Measurements from ENCODE around the gene ROPN1B.
A peak's percentile ranks its signal among the peaks of the same experiment; 100 is the strongest.
"Not testable (repeated sequence)": the region's sequence is repeated elsewhere in the genome, so short reads cannot be mapped to it uniquely, and the experiment has no call there.

Gene ROPN1B

GRCh38 chr3:125968701-125969592 is at the start of gene ROPN1B:
TSS of gene ROPN1B (plus strand) at chr3:125969178. CDS start at chr3:125972055, 2,877 bp downstream.
- H3K4me3 ChIP-seq (ENCODE audit: control insufficient read depth, low read depth, low read length); DNase-seq (ENCODE audit: low read depth): not testable (repeated sequence)

GRCh38 chr3:125920191-125920590 is 48.8 kb upstream of the ROPN1B start:
- not testable (repeated sequence) for H3K4me3 ChIP-seq (ENCODE audit: control insufficient read depth, low read depth, low read length)

GRCh38 chr3:125920751-125921279 is 48.2 kb upstream of the ROPN1B start:
- DNase-seq (ENCODE audit: low read depth); H3K4me3 ChIP-seq (ENCODE audit: control insufficient read depth, low read depth, low read length): not testable (repeated sequence)

More at GRCh38 chr3:125920191-125920590, 48.8 kb upstream of the ROPN1B start:
- not testable (repeated sequence) for DNase-seq (ENCODE audit: low read depth)

- TF ChIP-seq CTCF (conservative IDR thresholded peaks at IDR 0.05; ENCODE audit: control insufficient read depth, insufficient read depth, low read depth, low read length): peak; percentile 28
- H3K4me3 ChIP-seq (ENCODE audit: control insufficient read depth, low read depth, low read length): not testable (repeated sequence)
- DNase-seq (ENCODE audit: low read depth): peak; percentile 43
Measured at GRCh38 chr3:125921712-125922111, 47.3 kb upstream of the ROPN1B start.

- DNase-seq (ENCODE audit: low read depth): not testable (repeated sequence)
Measured at GRCh38 chr3:125923324-125924115, 45.5 kb upstream of the ROPN1B start.

GRCh38 chr3:125924276-125924675 is 44.7 kb upstream of the ROPN1B start:
- H3K4me3 ChIP-seq (ENCODE audit: control insufficient read depth, low read depth, low read length); DNase-seq (ENCODE audit: low read depth): not testable (repeated sequence)

More at GRCh38 chr3:125923324-125924115, 45.5 kb upstream of the ROPN1B start:
- not testable (repeated sequence) for H3K4me3 ChIP-seq (ENCODE audit: control insufficient read depth, low read depth, low read length)

GRCh38 chr3:125925727-125926126 is 43.3 kb upstream of the ROPN1B start:
- DNase-seq (ENCODE audit: low read depth); H3K4me3 ChIP-seq (ENCODE audit: control insufficient read depth, low read depth, low read length): not testable (repeated sequence)

- peak; percentile 34 for TF ChIP-seq CTCF (conservative IDR thresholded peaks at IDR 0.05; ENCODE audit: control insufficient read depth, insufficient read depth, low read depth, low read length)
- H3K4me3 ChIP-seq (ENCODE audit: control insufficient read depth, low read depth, low read length): not testable (repeated sequence)
- peak; percentile 30 for DNase-seq (ENCODE audit: low read depth)
Measured at GRCh38 chr3:125928771-125929545, 40.0 kb upstream of the ROPN1B start.

GRCh38 chr3:125929765-125930164 is 39.2 kb upstream of the ROPN1B start:
- not testable (repeated sequence) for H3K4me3 ChIP-seq (ENCODE audit: control insufficient read depth, low read depth, low read length)
- DNase-seq (ENCODE audit: low read depth): peak; percentile 16

GRCh38 chr3:125931355-125931880 is 37.6 kb upstream of the ROPN1B start:
- not testable (repeated sequence) for H3K4me3 ChIP-seq (ENCODE audit: control insufficient read depth, low read depth, low read length); DNase-seq (ENCODE audit: low read depth)

GRCh38 chr3:125933397-125934173 is 35.4 kb upstream of the ROPN1B start:
- peak; percentile 23 for DNase-seq (ENCODE audit: low read depth)
- H3K4me3 ChIP-seq (ENCODE audit: control insufficient read depth, low read depth, low read length): not testable (repeated sequence)

- not testable (repeated sequence) for DNase-seq (ENCODE audit: low read depth); H3K4me3 ChIP-seq (ENCODE audit: control insufficient read depth, low read depth, low read length)
Measured at GRCh38 chr3:125935252-125935874, 33.6 kb upstream of the ROPN1B start.
